ENCODE data around the gene MAGI2.

Gene MAGI2

GRCh38 chr7:78066599-78066998, 1386.9 kb downstream of the MAGI2 start:
- 87% methylated on average over 3 of the region's 4 CpGs for WGBS
- H3K14ac ChIP-seq (ENCODE audit: low read length in 2 of 2) = no peak overlapping the region
- H3K4me1 ChIP-seq (ENCODE audit: control insufficient read depth, insufficient read depth, low read depth, low read length) = no peaks in the 10 kb centered on the region

DNA sequence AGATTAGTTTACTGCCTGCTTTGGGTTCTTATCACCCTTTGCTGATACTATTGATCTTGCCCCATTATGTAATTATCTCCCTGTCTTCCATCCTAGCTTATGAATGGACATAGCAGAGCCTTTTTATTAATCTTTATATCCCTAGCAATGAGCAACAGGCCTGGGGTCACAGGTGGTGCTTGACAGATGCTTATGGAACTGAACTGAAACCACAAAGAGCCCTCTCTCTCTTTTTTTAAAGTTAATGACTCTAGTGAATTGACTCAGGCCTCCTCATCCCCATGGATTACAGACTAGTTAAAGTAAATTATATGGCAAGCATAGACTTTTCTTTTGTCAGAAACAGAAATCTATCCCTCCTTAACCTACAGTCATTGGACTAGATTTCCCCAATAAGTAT, 1389.7 kb downstream of the MAGI2 start:
- Histone ChIP-seq H3K4me1 (ENCODE audit: control insufficient read depth, insufficient read depth, low read depth, low read length) (no peaks in the 10 kb centered on the region), H2AK5ac (ENCODE audit: low read length, severe bottlenecking) (no peak overlapping the region), H2BK5ac (ENCODE audit: low read depth, low read length, poor library complexity, severe bottlenecking) (no peak overlapping the region)

More at GRCh38 chr7:78066599-78066998, 1386.9 kb downstream of the MAGI2 start:
- H3K79me1 ChIP-seq (replicated peaks; ENCODE audit: low read length, poor library complexity, severe bottlenecking) = no peaks in the 10 kb centered on the region
- no peak overlapping the region for H3K4ac ChIP-seq (ENCODE audit: low read depth in 1 of 2, low read length in 2 of 2)
- no peak overlapping the region for H3K18ac ChIP-seq (ENCODE audit: low read depth in 1 of 2, low read length in 2 of 2)
- no peak overlapping the region for H2AFZ ChIP-seq (ENCODE audit: low read depth, low read length)
- H4K91ac ChIP-seq (ENCODE audit: low read length) = no peak overlapping the region
- no peak overlapping the region for H2BK120ac ChIP-seq (ENCODE audit: low read depth, low read length)
- H3K27ac ChIP-seq (ENCODE audit: low read length, poor library complexity, severe bottlenecking) = no peak overlapping the region
- no peaks in the 10 kb centered on the region for H3K36me3 ChIP-seq (ENCODE audit: control insufficient read depth in 1 of 2, insufficient read depth in 2 of 2, low read depth in 1 of 2, low read length in 2 of 2)
- DNase-seq = no peak
- H3K4me2 ChIP-seq (ENCODE audit: low read length, poor library complexity, severe bottlenecking) = no peak overlapping the region
- no peak overlapping the region for H4K8ac ChIP-seq (ENCODE audit: low read length)
- no peak overlapping the region for H3K23ac ChIP-seq (ENCODE audit: low read length in 2 of 2)
- H2BK12ac ChIP-seq (ENCODE audit: low read length in 2 of 2) = no peak overlapping the region
- no peak overlapping the region for H2BK15ac ChIP-seq (ENCODE audit: low read depth, poor library complexity, severe bottlenecking)
- no peak overlapping the region for H2BK5ac ChIP-seq (ENCODE audit: low read depth, low read length, poor library complexity, severe bottlenecking)
- no peak overlapping the region for H2AK5ac ChIP-seq (ENCODE audit: low read length, severe bottlenecking)
- H3K27me3 ChIP-seq (ENCODE audit: control insufficient read depth in 1 of 2, insufficient read depth in 1 of 2, low read length in 2 of 2) = no peaks in the 10 kb centered on the region
- H3K4me3 ChIP-seq (ENCODE audit: insufficient read depth in 1 of 2, low read depth in 1 of 2, low read length in 2 of 2) = no peak overlapping the region
- H3K9ac ChIP-seq (ENCODE audit: low read length) = no peak overlapping the region
- H3K9me3 ChIP-seq (ENCODE audit: control insufficient read depth, low read length) = peaks cover 4% of the 10 kb centered on the region

DNA sequence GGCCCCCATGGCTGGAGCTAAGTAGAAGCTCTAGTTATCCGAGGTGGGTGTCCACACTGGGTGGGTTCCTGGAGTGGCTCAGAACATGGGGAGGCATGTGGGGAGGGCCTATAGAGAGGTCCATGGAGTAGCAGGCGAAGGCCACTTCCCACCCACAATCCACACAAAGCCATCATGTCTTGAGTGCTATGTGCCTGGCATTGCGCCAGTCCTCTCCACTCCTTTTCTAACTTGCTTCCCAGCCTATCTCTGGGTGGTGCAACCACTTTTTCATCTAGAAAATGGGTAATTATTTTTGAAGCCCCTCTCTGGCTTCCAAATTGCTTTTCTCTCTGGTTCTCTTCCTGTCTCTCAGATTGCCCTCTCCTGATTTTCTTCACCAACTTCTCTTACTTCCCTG, 1391.3 kb downstream of the MAGI2 start:
- no peak overlapping the region for H2BK12ac ChIP-seq (ENCODE audit: low read length in 2 of 2)
- H2BK5ac ChIP-seq (ENCODE audit: low read depth, low read length, poor library complexity, severe bottlenecking) = no peak overlapping the region
- no peak overlapping the region for H3K4me3 ChIP-seq (ENCODE audit: insufficient read depth in 1 of 2, low read depth in 1 of 2, low read length in 2 of 2)
- no peak overlapping the region for H4K8ac ChIP-seq (ENCODE audit: low read length)
- H3K23ac ChIP-seq (ENCODE audit: low read length in 2 of 2) = no peak overlapping the region
- no peak overlapping the region for H2BK15ac ChIP-seq (ENCODE audit: low read depth, poor library complexity, severe bottlenecking)
- no peak for DNase-seq
- no peak overlapping the region for H4K91ac ChIP-seq (ENCODE audit: low read length)
- H3K79me1 ChIP-seq (replicated peaks; ENCODE audit: low read length, poor library complexity, severe bottlenecking) = no peaks in the 10 kb centered on the region
- no peak overlapping the region for H3K4ac ChIP-seq (ENCODE audit: low read depth in 1 of 2, low read length in 2 of 2)
- H3K4me1 ChIP-seq (ENCODE audit: control insufficient read depth, insufficient read depth, low read depth, low read length) = no peaks in the 10 kb centered on the region
- H2AFZ ChIP-seq (ENCODE audit: low read depth, low read length) = no peak overlapping the region
- H3K27me3 ChIP-seq (ENCODE audit: control insufficient read depth in 1 of 2, insufficient read depth in 1 of 2, low read length in 2 of 2) = peaks cover 0 to 4% of the 10 kb centered on the region in 2 experiments
- H3K9me3 ChIP-seq (ENCODE audit: control insufficient read depth, low read length) = no peaks in the 10 kb centered on the region
- H3K9ac ChIP-seq (ENCODE audit: low read length) = no peak overlapping the region
- no peak overlapping the region for H3K18ac ChIP-seq (ENCODE audit: low read depth in 1 of 2, low read length in 2 of 2)
- no peak overlapping the region for H2AK5ac ChIP-seq (ENCODE audit: low read length, severe bottlenecking)
- no peaks in the 10 kb centered on the region for H3K36me3 ChIP-seq (ENCODE audit: control insufficient read depth in 1 of 2, insufficient read depth in 2 of 2, low read depth in 1 of 2, low read length in 2 of 2)
- H2BK120ac ChIP-seq (ENCODE audit: low read depth, low read length) = no peak overlapping the region
- no peak overlapping the region for H3K27ac ChIP-seq (ENCODE audit: low read length, poor library complexity, severe bottlenecking)
- WGBS = 92% methylated on average over 3 of the region's 3 CpGs
- H3K4me2 ChIP-seq (ENCODE audit: low read length, poor library complexity, severe bottlenecking) = no peak overlapping the region
- no peak overlapping the region for H3K14ac ChIP-seq (ENCODE audit: low read length in 2 of 2)

More for the DNA sequence above, 1389.7 kb downstream of the MAGI2 start:
- Histone ChIP-seq H3K14ac (ENCODE audit: low read length in 2 of 2) (no peak overlapping the region), H3K9ac (ENCODE audit: low read length) (no peak overlapping the region), H3K9me3 (ENCODE audit: control insufficient read depth, low read length) (no peaks in the 10 kb centered on the region), H3K23ac (ENCODE audit: low read length in 2 of 2) (no peak overlapping the region), H3K4me2 (ENCODE audit: low read length, poor library complexity, severe bottlenecking) (no peak overlapping the region), H3K27ac (ENCODE audit: low read length, poor library complexity, severe bottlenecking) (no peak overlapping the region), H3K4ac (ENCODE audit: low read depth in 1 of 2, low read length in 2 of 2) (no peak overlapping the region), H3K18ac (ENCODE audit: low read depth in 1 of 2, low read length in 2 of 2) (no peak overlapping the region), H2AFZ (ENCODE audit: low read depth, low read length) (no peak overlapping the region), H3K27me3 (ENCODE audit: control insufficient read depth in 1 of 2, insufficient read depth in 1 of 2, low read length in 2 of 2) (peaks cover 0 to 4% of the 10 kb centered on the region in 2 experiments), H3K79me1 (replicated peaks; ENCODE audit: low read length, poor library complexity, severe bottlenecking) (no peaks in the 10 kb centered on the region), H3K36me3 (ENCODE audit: control insufficient read depth in 1 of 2, insufficient read depth in 2 of 2, low read depth in 1 of 2, low read length in 2 of 2) (no peaks in the 10 kb centered on the region), H2BK12ac (ENCODE audit: low read length in 2 of 2) (no peak overlapping the region), H4K8ac (ENCODE audit: low read length) (no peak overlapping the region), H3K4me3 (ENCODE audit: insufficient read depth in 1 of 2, low read depth in 1 of 2, low read length in 2 of 2) (no peak overlapping the region), H2BK120ac (ENCODE audit: low read depth, low read length) (no peak overlapping the region), H2BK15ac (ENCODE audit: low read depth, poor library complexity, severe bottlenecking) (no peak overlapping the region), H4K91ac (ENCODE audit: low read length) (no peak overlapping the region)
- DNase-seq = no peak

- Histone ChIP-seq H4K91ac (ENCODE audit: low read length) (no peak overlapping the region), H3K14ac (ENCODE audit: low read length in 2 of 2) (no peak overlapping the region), H2AK5ac (ENCODE audit: low read length, severe bottlenecking) (no peak overlapping the region), H3K4me1 (ENCODE audit: control insufficient read depth, insufficient read depth, low read depth, low read length) (no peaks in the 10 kb centered on the region), H3K27me3 (ENCODE audit: control insufficient read depth in 1 of 2, insufficient read depth in 1 of 2, low read length in 2 of 2) (peaks cover 0 to 4% of the 10 kb centered on the region in 2 experiments), H3K36me3 (ENCODE audit: control insufficient read depth in 1 of 2, insufficient read depth in 2 of 2, low read depth in 1 of 2, low read length in 2 of 2) (no peaks in the 10 kb centered on the region), H3K79me1 (replicated peaks; ENCODE audit: low read length, poor library complexity, severe bottlenecking) (no peaks in the 10 kb centered on the region), H4K8ac (ENCODE audit: low read length) (no peak overlapping the region), H2BK12ac (ENCODE audit: low read length in 2 of 2) (no peak overlapping the region), H3K9me3 (ENCODE audit: control insufficient read depth, low read length) (no peaks in the 10 kb centered on the region), H2BK15ac (ENCODE audit: low read depth, poor library complexity, severe bottlenecking) (no peak overlapping the region), H3K4me3 (ENCODE audit: insufficient read depth in 1 of 2, low read depth in 1 of 2, low read length in 2 of 2) (no peak overlapping the region), H2BK120ac (ENCODE audit: low read depth, low read length) (no peak overlapping the region), H3K4me2 (ENCODE audit: low read length, poor library complexity, severe bottlenecking) (no peak overlapping the region), H2BK5ac (ENCODE audit: low read depth, low read length, poor library complexity, severe bottlenecking) (no peak overlapping the region), H3K27ac (ENCODE audit: low read length, poor library complexity, severe bottlenecking) (no peak overlapping the region), H2AFZ (ENCODE audit: low read depth, low read length) (no peak overlapping the region), H3K23ac (ENCODE audit: low read length in 2 of 2) (no peak overlapping the region), H3K9ac (ENCODE audit: low read length) (no peak overlapping the region), H3K4ac (ENCODE audit: low read depth in 1 of 2, low read length in 2 of 2) (no peak overlapping the region), H3K18ac (ENCODE audit: low read depth in 1 of 2, low read length in 2 of 2) (no peak overlapping the region)
- DNase-seq = peak; percentile 11
Measured at GRCh38 chr7:78057571-78057970, 1395.9 kb downstream of the MAGI2 start.
